Omental fat pad (tissue), 4 donors: ENCODE results near the gene KRT73. TPM values are rescaled to one million over a fixed set of nuclear protein-coding genes. Genes with fewer than 3 reads are reported as not detected.

Experiments used
- ATAC-seq: fragments of 150-250 bp; one replicate; pipeline ENCODE4 v1.9.1; 2016; ENCODE audit warnings: mild to moderate bottlenecking, moderate library complexity; ENCODE audit not compliant: low FRiP score
- DNase-seq: peaks from one replicate; pipeline ENCODE4 v3.0.0-alpha.2; 2019; ENCODE audit warnings: low spot score
- CTCF ChIP-seq, 3 donors: fragments of 450-650 bp; IDR thresholded peaks; one replicate each; pipeline ENCODE4 v1.5.1; 2016 to 2017; ENCODE audit warnings: antibody characterized with exemption in 3 of 3, mild to moderate bottlenecking in 3 of 3, moderate library complexity in 2 of 3
- total RNA-seq, 4 donors: library from RNA; depleted of rRNA; stranded (reverse); fragments of >200 nt; gene quantifications; one replicate each; pipeline ENCODE4 v1.1.0, GENCODE V29; 2016

KRT73 gene
- total RNA-seq, 4 donors from 2014 or later = not detected

- ATAC-seq (no peak), DNase-seq (no peak)
- no peak for TF ChIP-seq CTCF (IDR thresholded peaks at IDR 0.05)
These were observed 53.8 kb downstream of the KRT73 start for GRCh38 chr12:52564582-52564981.

GRCh38 chr12:52561880-52562449 lies 56.4 kb downstream of the KRT73 start:
- no peak for TF ChIP-seq CTCF (IDR thresholded peaks at IDR 0.05)
- DNase-seq (no peak), ATAC-seq (no peak)

GRCh38 chr12:52559979-52560378 lies 58.4 kb downstream of the KRT73 start:
- no peak for ATAC-seq
- no peak for TF ChIP-seq CTCF (IDR thresholded peaks at IDR 0.05)
- DNase-seq = no peak

GRCh38 chr12:52558781-52559445 lies 59.4 kb downstream of the KRT73 start:
- ATAC-seq = no peak
- TF ChIP-seq CTCF (IDR thresholded peaks at IDR 0.05) = no peak

More at GRCh38 chr12:52558781-52559445, 59.4 kb downstream of the KRT73 start:
- DNase-seq = no peak

Other genes starting within 250 kb of the KRT73 start
- gene KRT84, start 232.9 kb downstream of the KRT73 start, total RNA-seq = not detected
- gene KRT82, start 212.2 kb downstream of the KRT73 start, total RNA-seq = not detected
- gene KRT75, start 184.2 kb downstream of the KRT73 start, total RNA-seq = not detected
- gene KRT6B, start 166.4 kb downstream of the KRT73 start, total RNA-seq = under 1 TPM in 2 of 4 donors, not detected in 2; 0.24 to 0.46 TPM
- not detected for gene KRT6C, start 144.8 kb downstream of the KRT73 start, total RNA-seq
- 10 to 100 TPM in 2 of 4 donors, 1 to 10 TPM in 2; 3.3 to 40.7 (median 8.4) TPM for gene KRT6A, start 125.3 kb downstream of the KRT73 start, total RNA-seq
- gene KRT5, start 98.2 kb downstream of the KRT73 start, total RNA-seq = 10 to 100 TPM in 3 of 4 donors, 1 to 10 TPM in 1; 3.6 to 59.0 (median 14.4) TPM
- not detected for gene KRT71, start 65.4 kb downstream of the KRT73 start, total RNA-seq
- gene KRT74, start 44.7 kb downstream of the KRT73 start, total RNA-seq = not detected
- gene KRT72, start 17.1 kb downstream of the KRT73 start, total RNA-seq = under 1 TPM in 1 of 4 donors, not detected in 3; 0.31 TPM
- not detected for gene KRT2, start 33.7 kb upstream of the KRT73 start, total RNA-seq
- gene KRT1, start 61.8 kb upstream of the KRT73 start, total RNA-seq = under 1 TPM in 1 of 4 donors, not detected in 3; 0.47 TPM
- gene KRT77, start 85.0 kb upstream of the KRT73 start, total RNA-seq = not detected
- not detected for gene KRT76, start 158.8 kb upstream of the KRT73 start, total RNA-seq
- not detected for gene KRT3, start 177.6 kb upstream of the KRT73 start, total RNA-seq
- not detected for gene KRT4, start 195.6 kb upstream of the KRT73 start, total RNA-seq
- 1 to 10 TPM in 2 of 4 donors, under 1 TPM in 1, not detected in 1; 0.46 to 2.8 (median 1.7) TPM for gene KRT79, start 215.8 kb upstream of the KRT73 start, total RNA-seq
- gene KRT78, start 230.4 kb upstream of the KRT73 start, total RNA-seq = 1 to 10 TPM in 1 of 4 donors, not detected in 3; 1.9 TPM